ENCODE results near the gene CCNF. TPM values are rescaled to one million over a fixed set of nuclear protein-coding genes. Genes with fewer than 3 reads are reported as not detected.

The CCNF gene
- polyA plus RNA-seq, 1 donor from 2014 or later = 5.2 TPM

DNA sequence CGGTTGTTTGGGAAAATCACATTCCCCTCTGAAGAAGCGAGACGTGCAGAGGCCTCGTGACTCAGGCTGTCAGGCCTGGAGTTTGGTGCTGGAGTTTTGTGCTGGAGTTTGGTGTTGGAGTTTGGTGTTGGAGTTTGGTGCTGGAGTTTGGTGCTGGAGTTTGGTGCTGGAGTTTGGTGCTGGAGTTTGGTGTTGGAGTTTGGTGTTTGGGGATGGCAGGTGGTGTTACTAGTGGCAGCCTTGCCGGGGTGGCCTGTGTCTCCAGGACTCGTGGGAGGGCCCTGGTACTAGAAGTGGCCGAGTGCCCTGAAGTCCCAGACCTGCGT lies 58.2 kb downstream of the CCNF start:
- no peak overlapping the region for H2AFZ ChIP-seq (ENCODE audit: low read depth, low read length)
- H3K79me2 ChIP-seq (replicated peaks; ENCODE audit: insufficient read depth, low read length) = no peaks in the 10 kb centered on the region
- H3K36me3 ChIP-seq (ENCODE audit: insufficient read depth, low read length) = no peaks in the 10 kb centered on the region
- H3K4me3 ChIP-seq (ENCODE audit: low read length) = no peak overlapping the region
- no peaks in the 10 kb centered on the region for H3K9me3 ChIP-seq (ENCODE audit: low read length)
- no peaks in the 10 kb centered on the region for H3F3A ChIP-seq (ENCODE audit: insufficient read depth, low read length, poor library complexity, severe bottlenecking)
- H3K9ac ChIP-seq (ENCODE audit: low read length) = no peak overlapping the region
- H4K20me1 ChIP-seq (ENCODE audit: insufficient read depth) = no peaks in the 10 kb centered on the region
- TF ChIP-seq EZH2 (IDR thresholded peaks at IDR 0.05; ENCODE audit: borderline replicate concordance, insufficient read depth, low read length, poor library complexity, severe bottlenecking) (no peak), EP300 (conservative IDR thresholded peaks at IDR 0.05; ENCODE audit: poor library complexity, severe bottlenecking) (no peak), RAD21 (conservative IDR thresholded peaks at IDR 0.05) (no peak), REST (IDR thresholded peaks at IDR 0.05; ENCODE audit: borderline replicate concordance) (no peak), CTCF (IDR thresholded peaks at IDR 0.05; ENCODE audit: poor library complexity, severe bottlenecking) (no peak), MXI1 (conservative IDR thresholded peaks at IDR 0.05; ENCODE audit: poor library complexity, severe bottlenecking) (no peak), TAF1 (IDR thresholded peaks at IDR 0.05; ENCODE audit: low read depth) (no peak), SMC3 (conservative IDR thresholded peaks at IDR 0.05; ENCODE audit: poor library complexity) (no peak), POLR2AphosphoS5 (IDR thresholded peaks at IDR 0.05) (no peak)
- no peak overlapping the region for H3K27ac ChIP-seq (ENCODE audit: low read length)
- no peak overlapping the region for H3K4me2 ChIP-seq (ENCODE audit: low read length)
- H3K9me2 ChIP-seq (ENCODE audit: insufficient read depth, low read length) = no peaks in the 10 kb centered on the region
- no peaks in the 10 kb centered on the region for H3K27me3 ChIP-seq (ENCODE audit: insufficient read depth, low read depth, low read length)

DNA sequence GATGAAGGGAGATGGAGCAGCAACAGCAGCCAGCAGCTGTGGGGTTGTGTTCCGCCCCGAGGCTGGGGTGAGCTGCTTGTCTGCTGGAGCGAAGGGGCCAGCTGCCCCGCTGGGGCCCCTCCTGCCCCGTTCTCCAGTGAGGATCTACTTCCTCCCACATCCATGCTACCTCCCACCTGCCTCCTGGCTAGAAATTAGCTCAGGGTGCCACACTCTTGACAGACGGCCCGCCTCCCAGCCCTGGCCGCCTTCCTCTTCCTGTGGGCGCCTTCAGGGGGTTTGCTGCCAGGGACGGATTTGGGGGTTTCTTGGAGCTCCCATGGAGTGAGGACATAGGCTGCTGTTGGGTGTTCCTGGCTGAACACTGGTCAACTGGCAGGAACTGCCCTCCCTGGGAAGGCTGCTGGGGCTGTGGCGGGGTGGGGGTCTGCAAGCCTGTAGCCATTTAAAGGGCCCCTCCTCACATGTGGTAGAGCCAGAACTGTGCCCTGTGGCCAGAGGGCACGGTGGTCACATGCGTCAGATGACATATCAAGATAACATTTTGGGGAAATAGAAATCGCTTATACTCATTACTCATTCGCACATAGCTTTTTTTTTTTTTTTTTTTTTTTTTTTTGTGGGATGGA lies 58.8 kb downstream of the CCNF start:
- no peaks in the 10 kb centered on the region for H3K36me3 ChIP-seq (ENCODE audit: insufficient read depth, low read length)
- no peak overlapping the region for H2AFZ ChIP-seq (ENCODE audit: low read depth, low read length)
- H3K27me3 ChIP-seq (ENCODE audit: insufficient read depth, low read depth, low read length) = no peaks in the 10 kb centered on the region
- H3K27ac ChIP-seq (ENCODE audit: low read length) = no peak overlapping the region
- no peaks in the 10 kb centered on the region for H3K9me2 ChIP-seq (ENCODE audit: insufficient read depth, low read length)
- H3K79me2 ChIP-seq (replicated peaks; ENCODE audit: insufficient read depth, low read length) = no peaks in the 10 kb centered on the region
- H3K4me3 ChIP-seq (ENCODE audit: low read length) = no peak overlapping the region
- no peak overlapping the region for H3K9ac ChIP-seq (ENCODE audit: low read length)
- no peaks in the 10 kb centered on the region for H4K20me1 ChIP-seq (ENCODE audit: insufficient read depth)
- H3K9me3 ChIP-seq (ENCODE audit: low read length) = no peaks in the 10 kb centered on the region
- H3K4me2 ChIP-seq (ENCODE audit: low read length) = no peak overlapping the region
- H3F3A ChIP-seq (ENCODE audit: insufficient read depth, low read length, poor library complexity, severe bottlenecking) = no peaks in the 10 kb centered on the region
- TF ChIP-seq RAD21 (conservative IDR thresholded peaks at IDR 0.05) (no peak), SMC3 (conservative IDR thresholded peaks at IDR 0.05; ENCODE audit: poor library complexity) (no peak), CTCF (IDR thresholded peaks at IDR 0.05; ENCODE audit: poor library complexity, severe bottlenecking) (no peak), EP300 (conservative IDR thresholded peaks at IDR 0.05; ENCODE audit: poor library complexity, severe bottlenecking) (no peak), TAF1 (IDR thresholded peaks at IDR 0.05; ENCODE audit: low read depth) (no peak)
